ENCODE results near the gene CCNY.

CCNY gene

GRCh38 chr10:35438718-35439571, 102.6 kb downstream of the CCNY start:
- Mint-ChIP-seq H3K36me3 (peaks cover 61% of the 10 kb centered on the region), H3K4me3 (no peak overlapping the region), H3K4me1 (peaks cover 32% of the 10 kb centered on the region), H3K27me3 (no peaks in the 10 kb centered on the region), H3K27ac (no peak overlapping the region), H3K9me3 (peaks cover 48% of the 10 kb centered on the region)
- no peak for DNase-seq
- CTCF ChIA-PET = no interaction called here

DNA sequence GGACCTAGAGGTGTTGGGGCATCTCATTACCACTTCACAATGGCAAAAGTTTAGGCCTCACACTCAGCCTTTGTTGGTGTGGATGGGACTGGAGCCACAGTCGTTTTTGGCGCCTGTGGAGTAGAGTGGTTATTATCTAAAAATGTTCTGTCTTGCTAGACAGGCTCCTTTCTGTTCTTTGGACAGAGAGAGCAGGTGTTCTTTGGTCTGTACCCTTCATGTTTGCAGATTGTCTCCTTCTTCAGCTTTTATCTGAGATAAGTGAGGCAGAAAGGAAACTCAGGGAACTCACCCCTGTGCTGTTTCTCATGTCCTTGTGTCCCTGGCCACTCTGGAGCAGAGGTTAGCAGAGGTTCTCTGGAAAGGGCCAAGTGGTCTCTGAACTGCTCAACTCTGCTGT, 103.7 kb downstream of the CCNY start:
- Mint-ChIP-seq H3K36me3 (peaks cover 59% of the 10 kb centered on the region), H3K4me3 (no peak overlapping the region), H3K27ac (no peak overlapping the region), H3K4me1 (peaks cover 34% of the 10 kb centered on the region), H3K9me3 (peaks cover 55% of the 10 kb centered on the region), H3K27me3 (no peaks in the 10 kb centered on the region)
- CTCF ChIA-PET = no interaction called here
- DNase-seq = no peak

- DNase-seq = no peak
- H3K9me3 Mint-ChIP-seq = peaks cover 56% of the 10 kb centered on the region
- no peaks in the 10 kb centered on the region for H3K27me3 Mint-ChIP-seq
- H3K4me3 Mint-ChIP-seq = no peak overlapping the region
- H3K4me1 Mint-ChIP-seq = peaks cover 47% of the 10 kb centered on the region
- peaks cover 60% of the 10 kb centered on the region for H3K36me3 Mint-ChIP-seq
- CTCF ChIA-PET = no interaction called here
- no peak overlapping the region for H3K27ac Mint-ChIP-seq
Observed at GRCh38 chr10:35442028-35442427, 105.7 kb downstream of the CCNY start.

DNA sequence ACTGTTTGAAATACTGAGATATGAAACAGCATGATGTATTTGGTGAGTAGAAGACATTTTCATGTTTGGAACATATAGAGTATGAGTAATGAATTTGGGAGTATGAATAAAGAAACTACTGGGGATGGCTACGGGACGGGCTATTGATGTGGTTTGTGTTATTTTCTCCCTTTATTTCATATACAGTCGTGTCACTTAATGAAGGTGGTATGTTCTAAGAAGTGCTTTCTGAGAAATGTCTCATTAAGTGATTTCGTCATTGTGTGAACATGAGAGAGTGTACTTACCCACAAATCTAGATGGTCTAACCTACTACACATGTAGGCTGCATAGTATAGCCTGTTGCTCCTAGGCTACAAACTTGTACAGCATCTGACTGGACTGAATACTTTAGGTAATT, 106.3 kb downstream of the CCNY start:
- no peak for DNase-seq
- CTCF ChIA-PET = interaction anchor here (0.5 kb wide), 1 partner anchor 238 kb away, joined by 3 read pairs; no protein-coding TSS in a partner anchor
- Mint-ChIP-seq H3K9me3 (peaks cover 56% of the 10 kb centered on the region), H3K36me3 (peaks cover 57% of the 10 kb centered on the region), H3K27me3 (no peaks in the 10 kb centered on the region), H3K4me1 (peaks cover 50% of the 10 kb centered on the region), H3K4me3 (no peak overlapping the region), H3K27ac (peak overlapping the region; percentile 50)

DNA sequence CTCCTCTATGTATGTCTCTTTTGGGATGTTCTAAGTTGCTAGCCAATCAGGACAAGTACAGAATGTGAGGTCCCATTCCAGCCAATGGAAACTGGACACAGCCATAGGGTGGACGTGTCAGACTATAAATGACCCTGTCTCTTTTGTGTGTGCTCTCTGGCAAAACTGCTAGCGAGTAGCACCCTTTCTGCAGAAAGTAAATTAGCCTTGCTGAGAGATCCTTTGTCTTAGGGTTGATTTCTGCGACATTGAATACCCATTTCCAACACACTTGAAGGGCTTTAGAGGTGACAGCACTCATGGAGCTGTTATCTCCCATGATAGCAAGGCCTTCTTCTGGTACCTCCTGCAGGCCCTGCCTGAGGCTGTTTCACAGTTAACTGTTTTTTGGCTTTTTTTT, 107.5 kb downstream of the CCNY start:
- H3K9me3 Mint-ChIP-seq = peaks cover 52% of the 10 kb centered on the region
- no peak for DNase-seq
- no peaks in the 10 kb centered on the region for H3K27me3 Mint-ChIP-seq
- no peak overlapping the region for H3K4me3 Mint-ChIP-seq
- CTCF ChIA-PET = no interaction called here
- peaks cover 63% of the 10 kb centered on the region for H3K4me1 Mint-ChIP-seq
- no peak overlapping the region for H3K27ac Mint-ChIP-seq
- H3K36me3 Mint-ChIP-seq = peaks cover 59% of the 10 kb centered on the region

DNA sequence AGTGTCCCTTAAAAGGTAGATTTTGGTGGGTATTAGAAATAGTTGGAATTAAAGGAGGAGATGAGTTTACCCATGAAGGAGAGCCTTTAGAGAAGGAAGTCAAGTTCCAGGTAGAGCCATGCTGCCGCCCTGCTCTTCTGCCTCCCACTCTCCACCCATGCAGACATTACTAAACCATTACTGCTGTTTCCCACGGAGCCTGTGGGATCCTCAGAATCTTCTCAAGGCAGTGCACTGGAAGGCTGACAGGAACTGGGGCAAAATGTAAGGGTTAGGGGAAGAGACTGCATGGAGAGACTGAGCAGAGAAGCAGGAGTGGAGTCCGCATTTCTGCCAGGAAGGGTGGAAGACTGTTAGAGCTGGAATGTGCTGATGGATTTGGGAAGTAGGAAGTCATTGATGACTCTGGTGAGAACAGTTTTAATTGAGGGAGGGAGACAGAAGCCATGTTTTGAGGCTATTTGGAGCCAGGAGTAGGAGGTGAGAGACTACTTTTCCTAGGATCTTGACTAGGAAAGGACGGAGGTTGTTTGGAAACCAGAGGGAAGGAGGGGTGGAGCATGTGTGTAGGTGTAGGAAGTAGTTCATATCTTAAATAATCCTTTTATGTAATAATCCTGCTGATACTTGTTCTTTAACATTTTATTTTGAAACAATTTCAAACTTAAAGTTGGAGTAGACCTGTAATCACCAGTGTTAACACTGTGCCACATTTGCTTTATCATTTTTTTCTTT, 109.0 kb downstream of the CCNY start:
- CTCF ChIA-PET = no interaction called here
- H3K36me3 Mint-ChIP-seq = peaks cover 55% of the 10 kb centered on the region
- H3K27me3 Mint-ChIP-seq = no peaks in the 10 kb centered on the region
- H3K4me1 Mint-ChIP-seq = peaks cover 78% of the 10 kb centered on the region
- no peak overlapping the region for H3K4me3 Mint-ChIP-seq
- DNase-seq = no peak
- peak overlapping the region; percentile 19 for H3K27ac Mint-ChIP-seq
- H3K9me3 Mint-ChIP-seq = peaks cover 42% of the 10 kb centered on the region

DNA sequence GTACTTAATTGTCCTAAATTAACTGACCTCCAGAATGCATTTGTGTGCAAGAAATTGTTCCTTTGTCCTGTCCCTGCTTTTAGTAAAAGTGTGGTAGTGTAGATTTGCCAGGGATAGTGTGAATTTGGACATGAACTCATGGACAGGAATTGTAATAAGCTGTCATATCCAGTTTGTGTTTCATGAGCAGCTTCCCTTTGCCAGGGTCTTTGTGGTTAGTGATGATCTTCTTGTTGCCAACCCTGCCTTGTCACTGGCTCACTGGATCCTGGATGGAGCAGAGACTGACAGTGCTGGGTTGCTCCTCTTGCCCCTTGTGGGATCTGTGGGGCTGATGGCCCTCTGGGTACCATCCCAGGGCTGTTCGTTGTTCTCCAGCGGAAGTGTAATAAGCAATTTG, 110.1 kb downstream of the CCNY start:
- H3K4me1 Mint-ChIP-seq = peaks cover 78% of the 10 kb centered on the region
- no peaks in the 10 kb centered on the region for H3K27me3 Mint-ChIP-seq
- no peak overlapping the region for H3K27ac Mint-ChIP-seq
- CTCF ChIA-PET = no interaction called here
- H3K9me3 Mint-ChIP-seq = peaks cover 36% of the 10 kb centered on the region
- H3K4me3 Mint-ChIP-seq = no peak overlapping the region
- no peak for DNase-seq
- H3K36me3 Mint-ChIP-seq = peaks cover 47% of the 10 kb centered on the region

DNA sequence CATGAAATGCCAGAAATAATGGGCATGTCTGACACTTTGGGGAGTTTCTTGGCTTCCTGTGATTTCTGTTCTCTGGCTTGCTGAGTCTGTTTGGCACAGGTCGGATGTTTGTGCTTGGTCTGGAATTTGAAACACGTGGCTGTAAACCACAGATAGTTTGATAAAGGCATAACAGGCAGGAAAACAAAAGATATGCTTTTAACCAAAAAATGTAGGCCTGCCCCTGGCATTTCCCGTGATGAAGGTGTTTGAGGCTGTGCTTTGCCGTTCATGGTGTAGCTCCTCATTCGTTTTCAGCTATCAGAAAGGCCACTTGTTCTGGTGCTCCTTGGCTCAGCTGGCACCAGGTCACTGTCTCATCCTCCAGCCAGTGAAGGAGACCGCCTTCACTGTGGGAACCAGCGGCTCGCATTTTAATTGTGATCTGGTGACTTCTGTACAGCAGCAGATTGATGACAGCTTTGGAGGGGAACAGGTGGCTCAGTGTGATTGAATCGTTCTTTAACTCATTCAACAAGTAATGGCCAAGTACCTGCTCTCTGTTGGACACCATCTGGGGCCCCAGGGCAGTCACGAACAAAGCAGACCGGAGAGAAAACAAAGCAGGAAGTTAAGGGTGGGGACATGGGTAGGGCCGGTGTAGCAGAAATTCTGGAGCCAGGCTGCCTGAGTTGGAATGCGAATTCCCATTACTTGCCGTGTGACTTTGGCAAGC, 111.5 kb downstream of the CCNY start:
- Mint-ChIP-seq H3K27me3 (no peaks in the 10 kb centered on the region), H3K4me1 (peaks cover 73% of the 10 kb centered on the region), H3K9me3 (peaks cover 28% of the 10 kb centered on the region), H3K4me3 (peak overlapping the region; percentile 55), H3K27ac (peak overlapping the region; percentile 97), H3K36me3 (peaks cover 38% of the 10 kb centered on the region)
- CTCF ChIA-PET = interaction anchor here (1.0 kb wide), 1 partner anchor 97 kb away, joined by 3 read pairs; no protein-coding TSS in a partner anchor
- DNase-seq = peak; percentile 58

GRCh38 chr10:35448687-35449662, 112.7 kb downstream of the CCNY start:
- DNase-seq = no peak
- CTCF ChIA-PET = interaction anchor here (0.7 to 1.0 kb wide), 2 partner anchors 88 to 98 kb away, joined by 3 read pairs; no protein-coding TSS in a partner anchor
- H3K4me3 Mint-ChIP-seq = no peak overlapping the region

GRCh38 chr10:35449944-35450343, 113.6 kb downstream of the CCNY start:
- Mint-ChIP-seq H3K27me3 (no peaks in the 10 kb centered on the region), H3K4me3 (no peak overlapping the region), H3K36me3 (peaks cover 28% of the 10 kb centered on the region), H3K27ac (peak overlapping the region; percentile 68), H3K9me3 (peaks cover 13% of the 10 kb centered on the region), H3K4me1 (peaks cover 79% of the 10 kb centered on the region)
- peak; percentile 32 for DNase-seq
- CTCF ChIA-PET = no interaction called here

More at GRCh38 chr10:35448687-35449662, 112.7 kb downstream of the CCNY start:
- H3K27ac Mint-ChIP-seq = peak overlapping the region; percentile 97
- H3K27me3 Mint-ChIP-seq = no peaks in the 10 kb centered on the region
- peaks cover 74% of the 10 kb centered on the region for H3K4me1 Mint-ChIP-seq
- peaks cover 20% of the 10 kb centered on the region for H3K9me3 Mint-ChIP-seq
- H3K36me3 Mint-ChIP-seq = peaks cover 32% of the 10 kb centered on the region

DNA sequence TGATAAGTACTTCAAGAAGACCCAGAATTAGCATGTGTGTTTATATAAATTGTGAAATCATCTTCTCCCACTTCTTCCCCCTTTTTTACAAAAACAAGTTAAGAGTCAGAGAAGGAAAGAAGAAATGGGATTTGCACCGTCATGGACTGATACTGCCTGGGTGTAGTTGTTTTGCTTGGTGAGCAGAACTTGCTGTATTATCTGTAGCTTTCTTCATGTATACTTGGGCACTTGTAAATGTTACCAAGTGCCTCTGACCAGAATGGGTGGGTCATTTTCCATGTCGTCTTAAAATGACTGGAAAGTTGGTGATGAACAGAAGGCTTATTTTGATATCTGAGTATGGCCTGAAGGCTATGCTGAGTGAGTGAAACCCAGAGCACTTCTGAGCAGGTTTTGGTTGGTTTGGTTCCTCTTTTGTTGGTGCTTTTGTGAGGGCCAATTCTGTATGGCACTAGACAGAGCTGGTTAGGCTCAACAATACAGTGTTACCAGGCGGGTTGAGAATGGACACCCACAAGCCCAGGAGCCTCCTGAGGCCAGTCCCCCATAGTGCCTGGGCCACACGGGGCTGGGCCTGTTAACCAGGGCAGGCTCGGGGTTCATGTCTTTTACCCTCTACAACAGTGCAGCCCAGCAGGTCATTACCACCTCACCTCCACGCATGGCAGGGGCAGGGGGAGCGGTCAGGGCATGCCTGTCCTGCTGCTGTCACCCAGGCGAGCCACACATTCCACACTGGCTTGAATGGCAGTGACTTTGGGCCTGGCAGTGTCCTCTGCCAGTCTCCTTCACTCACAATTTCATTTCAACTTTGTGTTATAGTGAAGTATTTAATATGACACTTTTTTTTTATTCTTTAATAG, 115.1 kb downstream of the CCNY start:
- Mint-ChIP-seq H3K27ac (no peak overlapping the region), H3K9me3 (peaks cover 2% of the 10 kb centered on the region), H3K27me3 (no peaks in the 10 kb centered on the region), H3K4me1 (peaks cover 78% of the 10 kb centered on the region), H3K36me3 (peaks cover 17% of the 10 kb centered on the region), H3K4me3 (no peak overlapping the region)
- no peak for DNase-seq
- CTCF ChIA-PET = no interaction called here

- Mint-ChIP-seq H3K9me3 (no peaks in the 10 kb centered on the region), H3K4me1 (peaks cover 72% of the 10 kb centered on the region), H3K4me3 (no peak overlapping the region), H3K27ac (no peak overlapping the region), H3K36me3 (peaks cover 20% of the 10 kb centered on the region), H3K27me3 (no peaks in the 10 kb centered on the region)
- CTCF ChIA-PET = no interaction called here
- no peak for DNase-seq
Observed at GRCh38 chr10:35452171-35452570, 115.9 kb downstream of the CCNY start.

- no peak overlapping the region for H3K4me3 Mint-ChIP-seq
- CTCF ChIA-PET = no interaction called here
- H3K36me3 Mint-ChIP-seq = peaks cover 18% of the 10 kb centered on the region
- H3K9me3 Mint-ChIP-seq = no peaks in the 10 kb centered on the region
- no peaks in the 10 kb centered on the region for H3K27me3 Mint-ChIP-seq
- peaks cover 67% of the 10 kb centered on the region for H3K4me1 Mint-ChIP-seq
- DNase-seq = no peak
- no peak overlapping the region for H3K27ac Mint-ChIP-seq
Observed at GRCh38 chr10:35452847-35453246, 116.5 kb downstream of the CCNY start.

Data from activated naive CD4-positive, alpha-beta T cell treated with anti-CD3 and anti-CD28 coated beads, Interleukin-2, amount 10 ng/mL, durations not matched to agents 7 days and 5 days (primary cell).